Fibroblast of villous mesenchyme (primary cell): ENCODE results near the gene TMEM200A. TPM values are rescaled to one million over a fixed set of nuclear protein-coding genes. Genes with fewer than 3 reads are reported as not detected.

Experiments used
- DNase-seq: peaks from one replicate; pipeline ENCODE4 v3.0.0-alpha.2; 2010; ENCODE audit warnings: low read depth
- H3K4me3 ChIP-seq: 2 replicates; pipeline ENCODE4 v1.5.1; 2011; ENCODE audit warnings: low read depth, mild to moderate bottlenecking, low read length
- total RNA-seq: library from RNA; depleted of rRNA; stranded (reverse); fragments of >200 nt; gene quantifications from 2 replicates; pipeline ENCODE4 v1.2.3, GENCODE V29; 2012
- TF ChIP-seq, protein P1 (sequence below): IDR thresholded peaks from 2 replicates; pipeline ENCODE4 v1.5.1; 2012; ENCODE audit warnings: low read depth, mild to moderate bottlenecking, low read length; ENCODE audit not compliant: insufficient read depth

Gene TMEM200A
- total RNA-seq, 1 donor, result 43.6 TPM

DNA sequence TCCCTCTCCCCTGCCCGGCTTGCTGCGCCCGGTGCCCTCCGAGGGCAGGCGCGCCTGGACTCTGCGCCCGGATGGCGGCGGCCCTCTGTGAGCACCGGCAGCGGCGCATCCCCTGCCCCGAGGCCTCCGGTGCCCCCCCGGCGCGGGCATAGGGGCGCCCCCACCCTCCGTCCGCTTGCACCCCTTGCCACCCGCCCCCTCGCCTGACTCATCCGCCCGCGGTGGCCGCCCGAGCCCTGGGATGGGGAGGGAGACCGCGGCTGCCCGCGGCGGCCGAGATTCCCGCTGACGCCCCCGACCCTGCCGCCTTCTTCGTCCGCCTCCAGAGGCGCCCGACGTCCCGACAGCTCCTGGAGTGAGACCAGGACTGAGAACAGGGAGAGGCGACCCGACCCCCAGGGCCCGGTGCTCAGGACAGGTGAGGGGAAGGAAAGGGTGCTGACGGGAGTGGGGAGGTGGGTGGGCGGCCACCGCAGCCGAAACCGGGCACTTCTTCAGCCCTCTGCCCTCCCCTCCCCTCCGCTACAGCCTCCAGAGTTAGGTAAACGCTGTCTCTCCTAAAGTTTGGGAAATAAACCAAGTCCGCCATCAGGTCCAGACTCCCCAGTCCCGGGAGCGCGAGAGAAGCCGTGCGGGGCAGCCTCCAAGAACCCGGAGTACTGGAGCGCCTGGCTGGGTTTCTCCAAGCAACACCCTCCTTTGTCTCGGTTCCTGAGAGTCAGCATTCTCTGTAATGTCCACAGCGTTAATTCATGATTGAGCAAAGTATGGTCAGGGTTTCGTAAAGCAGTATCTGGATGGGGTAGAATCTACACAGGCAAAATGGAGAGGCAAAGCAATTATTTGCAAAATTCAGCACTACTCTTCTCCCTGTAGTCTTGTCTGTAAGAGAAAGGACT, 539 bp downstream of the TMEM200A start:
- peak overlapping the region; percentile 78 for H3K4me3 ChIP-seq
- DNase-seq, result peak; percentile 76
- TF ChIP-seq, protein P1, sequence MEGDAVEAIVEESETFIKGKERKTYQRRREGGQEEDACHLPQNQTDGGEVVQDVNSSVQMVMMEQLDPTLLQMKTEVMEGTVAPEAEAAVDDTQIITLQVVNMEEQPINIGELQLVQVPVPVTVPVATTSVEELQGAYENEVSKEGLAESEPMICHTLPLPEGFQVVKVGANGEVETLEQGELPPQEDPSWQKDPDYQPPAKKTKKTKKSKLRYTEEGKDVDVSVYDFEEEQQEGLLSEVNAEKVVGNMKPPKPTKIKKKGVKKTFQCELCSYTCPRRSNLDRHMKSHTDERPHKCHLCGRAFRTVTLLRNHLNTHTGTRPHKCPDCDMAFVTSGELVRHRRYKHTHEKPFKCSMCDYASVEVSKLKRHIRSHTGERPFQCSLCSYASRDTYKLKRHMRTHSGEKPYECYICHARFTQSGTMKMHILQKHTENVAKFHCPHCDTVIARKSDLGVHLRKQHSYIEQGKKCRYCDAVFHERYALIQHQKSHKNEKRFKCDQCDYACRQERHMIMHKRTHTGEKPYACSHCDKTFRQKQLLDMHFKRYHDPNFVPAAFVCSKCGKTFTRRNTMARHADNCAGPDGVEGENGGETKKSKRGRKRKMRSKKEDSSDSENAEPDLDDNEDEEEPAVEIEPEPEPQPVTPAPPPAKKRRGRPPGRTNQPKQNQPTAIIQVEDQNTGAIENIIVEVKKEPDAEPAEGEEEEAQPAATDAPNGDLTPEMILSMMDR, result no peak

DNA sequence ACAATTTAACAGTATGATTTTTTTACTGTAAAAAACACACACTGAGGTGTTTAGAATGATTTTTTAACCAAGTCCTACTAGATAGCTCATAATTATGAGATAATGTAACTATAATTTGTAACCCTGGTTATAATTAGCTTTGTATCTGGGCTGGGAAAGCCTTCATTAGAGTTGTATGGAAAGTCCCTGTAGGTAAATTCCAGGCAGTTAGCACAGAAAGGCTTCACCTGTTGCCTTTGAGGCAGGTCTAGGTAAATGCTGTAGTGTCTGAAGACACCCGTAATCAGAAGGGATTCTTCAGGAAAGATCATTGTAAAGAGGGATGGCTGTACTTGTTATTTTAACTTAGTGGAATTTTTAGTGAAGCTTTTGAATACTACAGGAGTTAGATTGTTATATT, 1.9 kb downstream of the TMEM200A start:
- TF ChIP-seq, protein P1, result no peak
- DNase-seq, result no peak
- H3K4me3 ChIP-seq, result peak overlapping the region; percentile 78

DNA sequence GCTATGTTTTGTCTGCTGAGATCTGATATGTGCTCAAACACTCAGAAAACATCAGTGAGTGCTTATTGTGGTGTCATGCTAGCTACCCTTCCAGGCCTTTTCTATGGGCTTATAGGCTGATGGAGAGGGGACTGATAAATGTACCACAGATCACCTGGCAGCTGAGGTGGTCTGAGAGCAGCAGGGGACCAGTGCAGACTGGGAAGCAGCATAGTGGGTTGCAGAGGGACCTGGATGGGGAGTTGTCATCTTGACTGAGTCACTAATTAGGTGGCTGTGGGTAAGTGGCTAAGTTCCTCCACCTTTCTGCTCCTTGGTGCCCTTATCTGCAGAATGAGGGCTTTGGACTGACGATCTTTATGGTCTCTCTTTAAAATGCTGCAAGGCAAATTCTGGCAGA, 2.8 kb downstream of the TMEM200A start:
- no peak for DNase-seq
- TF ChIP-seq, protein P1, result no peak
- H3K4me3 ChIP-seq, result peak overlapping the region; percentile 78

DNA sequence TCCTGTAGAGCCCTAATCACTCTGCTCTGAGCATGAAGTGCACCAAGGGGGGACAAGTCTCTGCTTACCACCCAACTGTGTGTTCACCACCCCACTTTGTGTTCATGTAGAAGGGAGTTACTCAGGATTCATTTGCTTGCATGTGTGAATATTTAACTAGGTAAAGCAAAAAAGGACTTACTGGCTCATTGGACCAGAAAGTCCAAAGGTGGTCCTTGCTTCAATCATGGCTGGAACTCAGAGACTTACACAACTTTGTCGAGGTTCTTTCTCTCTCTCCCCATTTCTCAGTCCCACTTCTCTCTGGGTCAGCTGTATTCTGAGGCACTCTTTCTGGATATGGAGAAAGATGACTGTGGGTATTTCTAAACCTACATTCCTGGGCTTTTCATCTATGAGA, 4.0 kb downstream of the TMEM200A start:
- TF ChIP-seq, protein P1, result no peak

DNA sequence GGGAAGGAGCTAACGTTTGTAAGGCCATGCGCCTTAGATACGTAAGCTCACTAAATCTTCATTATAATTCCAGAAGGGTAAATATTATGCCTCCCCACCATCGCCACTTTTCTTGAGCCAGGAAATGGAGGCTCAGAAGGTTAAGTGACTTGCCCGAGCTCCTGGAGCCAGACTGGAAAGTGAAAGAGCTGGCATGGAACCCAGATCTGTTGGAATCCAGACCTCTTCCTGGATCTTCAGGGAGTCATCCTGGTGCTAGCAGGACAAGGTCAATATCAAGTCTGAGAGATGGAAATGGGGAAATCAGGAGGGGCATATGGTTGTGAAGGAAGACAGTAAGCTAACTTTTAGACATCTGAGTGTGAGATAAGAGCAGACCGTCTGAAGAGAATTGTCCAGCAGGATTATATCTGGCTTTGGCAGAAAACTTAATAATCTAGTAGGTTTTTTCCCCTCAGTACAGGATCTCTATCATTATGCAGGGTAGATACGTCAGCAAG, 6.2 kb downstream of the TMEM200A start:
- TF ChIP-seq, protein P1, result no peak
- DNase-seq, result peak; percentile 47
- H3K4me3 ChIP-seq, result no peak overlapping the region

More for the DNA sequence above, 4.0 kb downstream of the TMEM200A start:
- no peak overlapping the region for H3K4me3 ChIP-seq
- no peak for DNase-seq

- H3K4me3 ChIP-seq, result no peak overlapping the region
- DNase-seq, result peak; percentile 36
- TF ChIP-seq, protein P1, result no peak
These were observed 7.0 kb downstream of the TMEM200A start for GRCh38 chr6:130372786-130373185.
